Heart right ventricle (tissue), 16 donors: ENCODE measurements around the gene PLA2G5. TPM values are rescaled to one million over a fixed set of nuclear protein-coding genes. Genes with fewer than 3 reads are reported as not detected.

Source experiments
- ATAC-seq, 8 donors: fragments of 200-7000 bp; cut with Tn5 transposase; one replicate each; pipeline ENCODE4 v1.9.1; 2020; ENCODE audit warnings: mild to moderate bottlenecking in 8 of 8, moderate library complexity in 8 of 8, moderate number of reproducible peaks in 1 of 8
- DNase-seq, 2 donors: peaks; one replicate each; pipeline ENCODE4 v3.0.0-alpha.2; 2020
- H3K27ac ChIP-seq, 10 donors: fragments of 200-600 bp; sonication (generic) in 2 of 10; one replicate each; pipeline versions ENCODE4 v1.5.0 to v1.8.0; 2020 to 2022; ENCODE audit warnings: mild to moderate bottlenecking in 3 of 10
- H3K27me3 ChIP-seq, 7 donors: fragments of 200-600 bp; one replicate each; pipeline ENCODE4 v1.8.0; 2021 to 2022; ENCODE audit warnings: mild to moderate bottlenecking in 2 of 7
- H3K36me3 ChIP-seq, 9 donors: fragments of 200-600 bp; sonication (generic) in 1 of 9; one replicate each; pipeline versions ENCODE4 v1.5.0 to v1.8.0; 2020 to 2022; ENCODE audit warnings: mild to moderate bottlenecking in 2 of 9
- H3K4me1 ChIP-seq, 9 donors: fragments of 200-600 bp; sonication (generic) in 1 of 9; one replicate each; pipeline versions ENCODE4 v1.5.0 to v1.8.0; 2020 to 2022; ENCODE audit warnings: mild to moderate bottlenecking in 4 of 9
- H3K4me3 ChIP-seq, 10 donors: fragments of 200-600 bp; sonication (generic) in 2 of 10; one replicate each; pipeline versions ENCODE4 v1.5.0 to v1.8.0; 2020 to 2022; ENCODE audit warnings: mild to moderate bottlenecking in 7 of 10, moderate library complexity in 2 of 10
- H3K9me3 ChIP-seq, 11 donors: fragments of 200-600 bp in 10 of 11; sonication (generic) in 2 of 11; one replicate each; pipeline versions ENCODE4 v1.5.0 to v1.8.0; 2013 to 2022; ENCODE audit warnings: mild to moderate bottlenecking in 2 of 11, control low read depth in 1 of 11, moderate library complexity in 1 of 11
- WGBS, 2 donors: extraction: QIAGEN DNeasy Blood & Tissue Kit; methylation state at CpG; one replicate each; pipeline ENCODE4 v1.1.7; 2013; ENCODE audit warnings: inconsistent platforms in 1 of 2; 5-methylcytosine and 5-hydroxymethylcytosine counted together
- intact Hi-C, 10 donors: fragments of 100-400 bp; cut with DNase I; formaldehyde crosslinking; loops; one replicate each; pipeline versions ENCODE4 v1.11.1 to v1.14.2; 2022
- long read RNA-seq, 3 donors: library from polyadenylated mRNA; unstranded; transcript quantifications; one replicate each; pipeline ENCODE4 v2.0.0, GENCODE V29; 2020 to 2021
- polyA plus RNA-seq, 2 donors: library from polyadenylated mRNA; stranded (reverse); fragments of 200-250 nt; gene quantifications; one replicate each; pipeline ENCODE4 v1.2.3, GENCODE V29; 2013
- total RNA-seq, 10 donors: library from RNA; stranded (reverse); fragmentation: NEBNext Ultra II Directional in 3 of 10; extraction: Animal tissue kit (Norgen Biotek cat#: 25700) in 3 of 10; gene quantifications; one replicate each; pipeline versions ENCODE4 v1.2.1 to v1.2.4, GENCODE V29; 2021 to 2023
- TF ChIP-seq, protein P1 (sequence below), 9 donors: fragments of 200-600 bp; sonication (generic) in 2 of 9; IDR thresholded peaks; one replicate each; pipeline versions ENCODE4 v1.5.0 to v1.8.0; 2021 to 2022; ENCODE audit warnings: antibody characterized with exemption in 9 of 9, mild to moderate bottlenecking in 5 of 9, moderate library complexity in 1 of 9
- donor health status: Arrhythmogenic right ventricular cardiomyopathy.
- donor health status: ischemic (EF 13 %, LVEDD 7.1; RV severe dilation, severe dysfunction).
- donor health status: healthy with polysubstance abuse.
- donor health status: DM: no; HTN: yes; CAD: no.
- donor health status: DM: no; HTN: no; CAD: no.
- donor health status: ischemic (EF 25% LVEDD 6.9; RV normal size, moderate dysfunction).
- donor health status: ischemic (EF 25% LVEDD 5.7; RV mildly dilated, moderate dysfunction).
- donor health status: healthy.
- donor health status: DM: yes; HTN: yes; CAD: no.
- donor health status: Ischemic cardiomyopathy.
- donor health status: ischemic (EF 35%, LVEDD 5.7; RV mildly dilated, moderate dysfunction).
- donor health status: nonischemic (EF 11% LVEDD 7.7; RV severe dilation, severe dysfunction).
- donor health status: DM: yes; HTN: yes; CAD: no.
- donor health status: PGD.
- donor health status: ischemic (EF 29% LVEDD 5.4; RV normal size, mild dysfunction).
- donor health status: nonischemic (EF 23%, LVEDD 6.1; RV moderate dilation, normal function).

Gene PLA2G5, protein sequence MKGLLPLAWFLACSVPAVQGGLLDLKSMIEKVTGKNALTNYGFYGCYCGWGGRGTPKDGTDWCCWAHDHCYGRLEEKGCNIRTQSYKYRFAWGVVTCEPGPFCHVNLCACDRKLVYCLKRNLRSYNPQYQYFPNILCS
- 10 to 100 TPM; 31.5 to 58.2 (median 49.3) TPM for total RNA-seq
- polyA plus RNA-seq: 100 to 1,000 TPM in 1 of 2 donors, 10 to 100 TPM in 1; 44.5 to 133 TPM
- long read RNA-seq, donor 1, transcript PLA2G5-201 (5 exons, 1,161 nt): major isoform, 14 of 80 reads
- long read RNA-seq, donor 1, partial matches to known transcripts: 6 of 80 reads
- long read RNA-seq, donor 1, other reads (novel, unspliced or antisense): 59 of 80 reads
- long read RNA-seq, donor 2, transcript PLA2G5-201 (5 exons, 1,161 nt): major isoform, 9 of 133 reads
- long read RNA-seq, donor 2, transcript PLA2G5-207 (8 exons, 1,092 nt): minor isoform, 5 of 133 reads
- long read RNA-seq, donor 2, partial matches to known transcripts: 30 of 133 reads
- long read RNA-seq, donor 2, other reads (novel, unspliced or antisense): 89 of 133 reads
- long read RNA-seq, donor 3, transcript PLA2G5-201 (5 exons, 1,161 nt): minor isoform, 6 of 131 reads
- long read RNA-seq, donor 3, transcript PLA2G5-207 (8 exons, 1,092 nt): major isoform, 8 of 131 reads
- long read RNA-seq, donor 3, partial matches to known transcripts: 24 of 131 reads
- long read RNA-seq, donor 3, other reads (novel, unspliced or antisense): 93 of 131 reads

DNA sequence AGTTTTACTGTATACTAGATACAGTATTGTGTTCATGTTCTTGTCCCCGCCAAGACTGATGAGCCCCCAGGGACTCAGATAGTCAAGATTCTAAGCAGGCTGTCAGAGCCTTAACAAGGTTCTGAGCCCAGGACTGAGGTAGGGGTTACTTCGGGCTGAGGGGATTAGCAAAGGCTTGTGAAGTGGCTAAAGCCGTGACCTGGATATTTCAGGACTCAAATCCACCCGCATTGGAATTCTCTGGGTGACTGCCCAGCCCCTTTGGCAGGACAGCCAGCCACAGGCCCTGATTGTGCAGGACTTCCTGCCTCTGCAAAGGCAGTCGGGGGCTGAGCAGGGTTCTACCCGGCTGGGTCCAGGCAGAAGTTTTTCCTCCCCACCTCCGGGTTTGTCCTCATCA is at the start of gene PLA2G5:
PLA2G5 (plus strand) TSS at position 321 of the 400 bp plus-strand sequence. CDS start 14,637 bp downstream, outside the sequence.
- WGBS, 2 donors: 6 to 9% methylated on average over 7 of the region's 7 CpGs
- peak; percentile 88 to 96 (median 94) for ATAC-seq
- Histone ChIP-seq H3K4me3 (peak within 1 kb of the TSS; percentile 20 to 63 (median 49)), H3K4me1 (peaks cover 5 to 60% (median 44%) of the 10 kb centered on the region in 9 donors), H3K9me3 (no peaks in the 10 kb centered on the region), H3K36me3 (peaks cover 0 to 6% (median 0%) of the 10 kb centered on the region in 9 donors), H3K27ac (peak within 1 kb of the TSS; percentile 71 to 91 (median 88)), H3K27me3 (no peaks in the 10 kb centered on the region)
- intact Hi-C loops: loop anchor here in 2 of 10 donors (5.0 to 10.0 kb wide), 2 partner anchors 43 to 95 kb away; partner anchors contain the start of gene PLA2G2A (in 1 of the 2)
- TF ChIP-seq, protein P1, sequence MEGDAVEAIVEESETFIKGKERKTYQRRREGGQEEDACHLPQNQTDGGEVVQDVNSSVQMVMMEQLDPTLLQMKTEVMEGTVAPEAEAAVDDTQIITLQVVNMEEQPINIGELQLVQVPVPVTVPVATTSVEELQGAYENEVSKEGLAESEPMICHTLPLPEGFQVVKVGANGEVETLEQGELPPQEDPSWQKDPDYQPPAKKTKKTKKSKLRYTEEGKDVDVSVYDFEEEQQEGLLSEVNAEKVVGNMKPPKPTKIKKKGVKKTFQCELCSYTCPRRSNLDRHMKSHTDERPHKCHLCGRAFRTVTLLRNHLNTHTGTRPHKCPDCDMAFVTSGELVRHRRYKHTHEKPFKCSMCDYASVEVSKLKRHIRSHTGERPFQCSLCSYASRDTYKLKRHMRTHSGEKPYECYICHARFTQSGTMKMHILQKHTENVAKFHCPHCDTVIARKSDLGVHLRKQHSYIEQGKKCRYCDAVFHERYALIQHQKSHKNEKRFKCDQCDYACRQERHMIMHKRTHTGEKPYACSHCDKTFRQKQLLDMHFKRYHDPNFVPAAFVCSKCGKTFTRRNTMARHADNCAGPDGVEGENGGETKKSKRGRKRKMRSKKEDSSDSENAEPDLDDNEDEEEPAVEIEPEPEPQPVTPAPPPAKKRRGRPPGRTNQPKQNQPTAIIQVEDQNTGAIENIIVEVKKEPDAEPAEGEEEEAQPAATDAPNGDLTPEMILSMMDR (IDR thresholded peaks at IDR 0.05): no peak
- peak; percentile 82 to 88 for DNase-seq

DNA sequence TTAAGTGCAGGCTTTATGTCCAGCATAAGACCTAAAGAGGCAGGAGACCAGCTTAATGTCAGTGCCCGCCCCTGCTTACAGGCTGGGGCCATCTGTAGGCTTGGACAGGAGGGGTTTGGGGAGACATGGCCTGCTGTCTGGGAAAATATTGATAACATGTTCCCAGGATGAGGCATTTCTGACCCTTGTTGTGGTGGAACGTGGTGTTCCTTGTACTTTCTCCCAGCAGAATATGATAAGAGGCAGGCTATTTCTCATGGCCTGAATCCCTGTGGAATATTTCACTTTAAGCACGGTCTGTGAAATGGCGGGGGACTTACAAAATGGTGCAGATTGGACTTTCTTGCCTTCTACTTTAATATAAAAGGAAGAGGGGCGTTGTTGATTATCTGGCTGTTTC is 41.9 kb upstream of the PLA2G5 start:
- H3K4me3 ChIP-seq: peak overlapping the region in 9 of 10 donors; percentile 39 to 58 (median 52)
- peaks cover 0 to 18% (median 0%) of the 10 kb centered on the region in 11 donors for H3K9me3 ChIP-seq
- intact Hi-C loops: loop anchor here in 1 of 10 donors (5.0 kb wide), 1 partner anchor 44 kb away; the partner anchor contains the start of gene PLA2G5

DNA sequence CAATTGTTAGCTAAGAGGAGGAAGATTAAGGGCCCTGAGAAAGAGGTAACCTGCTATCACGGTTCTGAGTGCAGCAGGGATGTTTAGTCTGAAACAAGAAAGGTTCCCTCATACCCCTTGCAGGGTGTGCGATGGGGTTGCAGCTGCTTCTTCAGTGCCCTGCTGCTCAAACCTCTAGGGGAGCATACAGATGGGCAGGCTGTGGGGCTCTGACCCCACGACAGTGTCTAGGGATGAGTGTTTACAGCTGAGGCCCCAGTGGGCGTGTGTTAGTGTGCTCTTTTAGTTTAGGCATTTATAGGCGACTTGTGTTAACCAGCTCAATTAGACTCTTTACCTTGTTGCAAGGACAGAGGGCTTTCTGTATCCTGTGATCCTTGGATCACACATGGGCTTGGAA is 41.3 kb upstream of the PLA2G5 start:
- ATAC-seq: peak; percentile 21 to 43 (median 28)
- 50 to 51% methylated on average over 5 of the region's 5 CpGs for WGBS, 2 donors

More for the DNA sequence above, 41.9 kb upstream of the PLA2G5 start:
- TF ChIP-seq, protein P1 (IDR thresholded peaks at IDR 0.05): no peak
- H3K36me3 ChIP-seq: no peaks in the 10 kb centered on the region
- H3K27ac ChIP-seq: peak overlapping the region; percentile 79 to 96 (median 88)
- WGBS, 2 donors: 42 to 59% methylated on average over 5 of the region's 5 CpGs
- peak; percentile 42 to 51 for DNase-seq
- H3K27me3 ChIP-seq: no peaks in the 10 kb centered on the region
- peaks cover 0 to 30% (median 0%) of the 10 kb centered on the region in 9 donors for H3K4me1 ChIP-seq
- peak; percentile 53 to 92 (median 81) for ATAC-seq

More for the DNA sequence above, 41.3 kb upstream of the PLA2G5 start:
- peaks cover 0 to 36% (median 0%) of the 10 kb centered on the region in 9 donors for H3K4me1 ChIP-seq
- intact Hi-C loops: loop anchor here in 1 of 10 donors (5.0 kb wide), 1 partner anchor 44 kb away; the partner anchor contains the start of gene PLA2G5
- peaks cover 0 to 12% (median 0%) of the 10 kb centered on the region in 11 donors for H3K9me3 ChIP-seq
- H3K36me3 ChIP-seq: no peaks in the 10 kb centered on the region
- peak overlapping the region; percentile 22 to 58 (median 50) for H3K4me3 ChIP-seq
- DNase-seq: peak in 1 of 2 donors; percentile 19
- H3K27me3 ChIP-seq: no peaks in the 10 kb centered on the region
- TF ChIP-seq, protein P1 (IDR thresholded peaks at IDR 0.05): no peak
- H3K27ac ChIP-seq: peak overlapping the region; percentile 79 to 96 (median 88)
